Measurements from ENCODE around the gene ABCA8. TPM values are rescaled to one million over a fixed set of nuclear protein-coding genes. Genes with fewer than 3 reads are reported as not detected.
"Not testable (repeated sequence)": the region's sequence is repeated elsewhere in the genome, so short reads cannot be mapped to it uniquely, and the experiment has no call there.

Gene ABCA8
- total and polyA plus RNA-seq, 2 donors (not counting 1 experiment from before 2014, with no cell fraction given), result 6.4 to 47.2 TPM

GRCh38 chr17:68950725-68951124 is 4.5 kb downstream of the ABCA8 start:
- TF ChIP-seq EZH2 (IDR thresholded peaks at IDR 0.05; ENCODE audit: low read length, missing control alignments) (no peak), CTCF (conservative IDR thresholded peaks at IDR 0.05 in 1 of 2, IDR thresholded peaks at IDR 0.05 in 1 of 2; ENCODE audit: low read depth in 1 of 2, low read length in 2 of 2) (no peak)
- H3K9ac ChIP-seq (ENCODE audit: insufficient read depth, low read length), result no peak overlapping the region
- H3K27me3 ChIP-seq (ENCODE audit: control insufficient read depth, insufficient read depth, low read length), result no peaks in the 10 kb centered on the region
- no peak for DNase-seq (ENCODE audit: low read depth in 2 of 2)
- H3K36me3 ChIP-seq (ENCODE audit: control insufficient read depth, insufficient read depth, low read length), result no peaks in the 10 kb centered on the region
- H3K79me2 ChIP-seq (ENCODE audit: control insufficient read depth, insufficient read depth, low read length), result no peaks in the 10 kb centered on the region
- no peak overlapping the region for H3K4me3 ChIP-seq (replicated peaks in 1 of 4; ENCODE audit: control extremely low read depth in 1 of 4, insufficient read depth in 1 of 4, low read depth in 3 of 4, low read length in 4 of 4)
- no peak overlapping the region for H3K27ac ChIP-seq (ENCODE audit: insufficient read depth, low read length)
- no peaks in the 10 kb centered on the region for H3K9me3 ChIP-seq (ENCODE audit: control insufficient read depth, insufficient read depth, low read depth, low read length)
- no peak overlapping the region for H3K4me2 ChIP-seq (ENCODE audit: extremely low read depth, insufficient read depth, low read length)
- no peaks in the 10 kb centered on the region for H4K20me1 ChIP-seq (ENCODE audit: control insufficient read depth, extremely low read depth, insufficient read depth, low read length)
- no peak overlapping the region for H2AFZ ChIP-seq (ENCODE audit: low read length)
- no peaks in the 10 kb centered on the region for H3K4me1 ChIP-seq (ENCODE audit: control insufficient read depth, extremely low read depth, insufficient read depth, low read length)

GRCh38 chr17:68947868-68948267 is 7.3 kb downstream of the ABCA8 start:
- not testable (repeated sequence) for H3K79me2 ChIP-seq (ENCODE audit: control insufficient read depth, insufficient read depth, low read length); DNase-seq (ENCODE audit: low read depth in 2 of 2); H3K9ac ChIP-seq (ENCODE audit: insufficient read depth, low read length); H3K4me2 ChIP-seq (ENCODE audit: extremely low read depth, insufficient read depth, low read length); H3K9me3 ChIP-seq (ENCODE audit: control insufficient read depth, insufficient read depth, low read depth, low read length); H3K4me1 ChIP-seq (ENCODE audit: control insufficient read depth, extremely low read depth, insufficient read depth, low read length); H4K20me1 ChIP-seq (ENCODE audit: control insufficient read depth, extremely low read depth, insufficient read depth, low read length); H3K27ac ChIP-seq (ENCODE audit: insufficient read depth, low read length); H3K27me3 ChIP-seq (ENCODE audit: control insufficient read depth, insufficient read depth, low read length); H3K36me3 ChIP-seq (ENCODE audit: control insufficient read depth, insufficient read depth, low read length); H2AFZ ChIP-seq (ENCODE audit: low read length); H3K4me3 ChIP-seq (replicated peaks in 1 of 4; ENCODE audit: control extremely low read depth in 1 of 4, insufficient read depth in 1 of 4, low read depth in 3 of 4, low read length in 4 of 4)

- Histone ChIP-seq H4K20me1 (ENCODE audit: control insufficient read depth, extremely low read depth, insufficient read depth, low read length) (no peaks in the 10 kb centered on the region), H3K4me3 (replicated peaks in 1 of 4; ENCODE audit: control extremely low read depth in 1 of 4, insufficient read depth in 1 of 4, low read depth in 3 of 4, low read length in 4 of 4) (no peak overlapping the region), H3K27me3 (ENCODE audit: control insufficient read depth, insufficient read depth, low read length) (no peaks in the 10 kb centered on the region), H3K79me2 (ENCODE audit: control insufficient read depth, insufficient read depth, low read length) (no peaks in the 10 kb centered on the region), H3K9me3 (ENCODE audit: control insufficient read depth, insufficient read depth, low read depth, low read length) (no peaks in the 10 kb centered on the region), H3K4me2 (ENCODE audit: extremely low read depth, insufficient read depth, low read length) (no peak overlapping the region), H3K36me3 (ENCODE audit: control insufficient read depth, insufficient read depth, low read length) (no peaks in the 10 kb centered on the region), H3K27ac (ENCODE audit: insufficient read depth, low read length) (no peak overlapping the region), H2AFZ (ENCODE audit: low read length) (no peak overlapping the region), H3K4me1 (ENCODE audit: control insufficient read depth, extremely low read depth, insufficient read depth, low read length) (no peaks in the 10 kb centered on the region), H3K9ac (ENCODE audit: insufficient read depth, low read length) (no peak overlapping the region)
- no peak for TF ChIP-seq EZH2 (IDR thresholded peaks at IDR 0.05; ENCODE audit: low read length, missing control alignments)
- no peak for TF ChIP-seq CTCF (conservative IDR thresholded peaks at IDR 0.05 in 1 of 2, IDR thresholded peaks at IDR 0.05 in 1 of 2; ENCODE audit: low read depth in 1 of 2, low read length in 2 of 2)
- DNase-seq (ENCODE audit: low read depth in 2 of 2), result no peak
Observed at GRCh38 chr17:68944435-68945035, 10.7 kb downstream of the ABCA8 start.

- not testable (repeated sequence) for H3K27ac ChIP-seq (ENCODE audit: insufficient read depth, low read length); H3K9ac ChIP-seq (ENCODE audit: insufficient read depth, low read length); H3K36me3 ChIP-seq (ENCODE audit: control insufficient read depth, insufficient read depth, low read length); H3K4me1 ChIP-seq (ENCODE audit: control insufficient read depth, extremely low read depth, insufficient read depth, low read length); H3K27me3 ChIP-seq (ENCODE audit: control insufficient read depth, insufficient read depth, low read length); DNase-seq (ENCODE audit: low read depth in 2 of 2); H2AFZ ChIP-seq (ENCODE audit: low read length); H3K4me3 ChIP-seq (replicated peaks in 1 of 4; ENCODE audit: control extremely low read depth in 1 of 4, insufficient read depth in 1 of 4, low read depth in 3 of 4, low read length in 4 of 4); H3K9me3 ChIP-seq (ENCODE audit: control insufficient read depth, insufficient read depth, low read depth, low read length); H3K4me2 ChIP-seq (ENCODE audit: extremely low read depth, insufficient read depth, low read length); H4K20me1 ChIP-seq (ENCODE audit: control insufficient read depth, extremely low read depth, insufficient read depth, low read length); H3K79me2 ChIP-seq (ENCODE audit: control insufficient read depth, insufficient read depth, low read length)
Observed at GRCh38 chr17:68943812-68944182, 11.4 kb downstream of the ABCA8 start.

Measured in fibroblast of lung (primary cell).